B cell (primary cell): ENCODE data around the gene CAMK1D. TPM values are rescaled to one million over a fixed set of nuclear protein-coding genes. Genes with fewer than 3 reads are reported as not detected.
A peak's percentile ranks its signal among the peaks of the same experiment; 100 is the strongest.

Source experiments
- ATAC-seq: fragments of 200-7000 bp; cut with Tn5 transposase; one replicate; pipeline ENCODE4 v1.10.0; 2021; ENCODE audit warnings: low read depth, mild to moderate bottlenecking, moderate number of reproducible peaks, moderate library complexity
- CTCF ChIA-PET: fragments of 350-600 bp; sonication (Branson Sonifier 250); formaldehyde crosslinking; loops from one replicate; lab custom pipeline; 2021; ENCODE audit warnings: antibody characterized with exemption, inconsistent platforms; lab: Charles Lee
- POLR2A ChIA-PET: fragments of 350-600 bp; sonication (Branson Sonifier 250); formaldehyde crosslinking; loops from one replicate; lab custom pipeline; 2021; ENCODE audit warnings: antibody characterized with exemption; lab: Charles Lee
- DNase-seq: peaks from one replicate; pipeline ENCODE4 v3.0.0; 2013
- H2AFZ ChIP-seq: 2 replicates; pipeline ENCODE4 v1.6.1; 2012; ENCODE audit warnings: mild to moderate bottlenecking, low read depth, low read length; ENCODE audit not compliant: insufficient read depth, poor library complexity, severe bottlenecking
- H3K27ac ChIP-seq, 2 donors: 1 replicate in 1 of 2; 2 replicates in 1 of 2; pipeline ENCODE4 v1.5.1; 2012 to 2013; ENCODE audit warnings: low read length in 2 of 2, mild to moderate bottlenecking in 2 of 2, moderate library complexity in 1 of 2
- H3K27me3 ChIP-seq, 4 experiments: fragments of 200-600 bp in 1 of 4; sonication (generic) in 1 of 4; replicated peaks in 1 of 4; 1 replicate in 2 of 4; 2 replicates in 2 of 4; pipeline versions ENCODE4 v1.6.1 to v1.7.0; 2013 to 2016; ENCODE audit warnings: low read length in 3 of 4, mild to moderate bottlenecking in 2 of 4, mixed read lengths in 1 of 4, moderate library complexity in 1 of 4; ENCODE audit not compliant: insufficient read depth in 4 of 4, control insufficient read depth in 3 of 4; ENCODE audit errors: control extremely low read depth in 1 of 4
- H3K36me3 ChIP-seq, 2 experiments: replicated peaks in 1 of 2; 1 replicate in 1 of 2; 2 replicates in 1 of 2; pipeline versions ENCODE4 v1.6.1 to v1.7.1; 2013; ENCODE audit warnings: low read length in 1 of 2; ENCODE audit not compliant: insufficient read depth in 2 of 2, control insufficient read depth in 1 of 2; ENCODE audit errors: control extremely low read depth in 1 of 2, extremely low read depth in 1 of 2
- H3K4me1 ChIP-seq, 2 donors: fragments of 200-600 bp in 1 of 2; sonication (generic) in 1 of 2; 1 replicate in 1 of 2; 2 replicates in 1 of 2; pipeline versions ENCODE4 v1.5.1 to v1.6.1; 2013 to 2017; ENCODE audit warnings: low read length in 2 of 2; ENCODE audit not compliant: control insufficient read depth in 2 of 2, insufficient read depth in 2 of 2
- H3K4me2 ChIP-seq: replicated peaks from 2 replicates; pipeline ENCODE3; 2012; ENCODE audit warnings: mild to moderate bottlenecking, low read depth, low read length; ENCODE audit not compliant: poor library complexity, severe bottlenecking
- H3K4me3 ChIP-seq, 5 experiments: fragments of 200-600 bp in 1 of 5; sonication (generic) in 1 of 5; 1 replicate in 3 of 5; 2 replicates in 2 of 5; pipeline versions ENCODE4 v1.5.1 to v1.7.0; 2011 to 2016; ENCODE audit warnings: low read length in 4 of 5, mild to moderate bottlenecking in 4 of 5, low read depth in 2 of 5, control low read depth in 1 of 5, moderate library complexity in 1 of 5; ENCODE audit not compliant: insufficient read depth in 1 of 5; ENCODE audit errors: control extremely low read depth in 1 of 5, extremely low read depth in 1 of 5
- H3K79me2 ChIP-seq: fragments of 200-600 bp; sonication (generic); one replicate; pipeline ENCODE4 v1.6.0; 2016; ENCODE audit warnings: low read length; ENCODE audit not compliant: control insufficient read depth, insufficient read depth
- H3K9ac ChIP-seq: fragments of 200-600 bp; sonication (generic); 2 replicates; pipeline ENCODE4 v1.6.1; 2017; ENCODE audit warnings: mild to moderate bottlenecking, low read length, moderate library complexity
- H3K9me3 ChIP-seq, 3 donors: one replicate each; pipeline versions ENCODE4 v1.6.1 to v1.7.1; 2013; ENCODE audit warnings: low read length in 2 of 3; ENCODE audit not compliant: control insufficient read depth in 2 of 3, insufficient read depth in 1 of 3; ENCODE audit errors: control extremely low read depth in 1 of 3
- H4K20me1 ChIP-seq: 2 replicates; pipeline ENCODE4 v1.6.0; 2012; ENCODE audit warnings: mild to moderate bottlenecking, low read length; ENCODE audit not compliant: insufficient read depth, control insufficient read depth, poor library complexity, severe bottlenecking
- H3K27ac Mint-ChIP-seq: one replicate; pipeline ENCODE4 v1.8.0; 2021; ENCODE audit warnings: mixed read lengths
- H3K27me3 Mint-ChIP-seq: one replicate; pipeline ENCODE4 v1.8.0; 2021; ENCODE audit warnings: mixed read lengths
- H3K4me1 Mint-ChIP-seq: one replicate; pipeline ENCODE4 v1.8.0; 2021; ENCODE audit warnings: mixed read lengths
- H3K4me3 Mint-ChIP-seq: one replicate; pipeline ENCODE4 v1.8.0; 2021; ENCODE audit warnings: mixed read lengths
- H3K9me3 Mint-ChIP-seq: one replicate; pipeline ENCODE4 v1.8.0; 2022; ENCODE audit warnings: mixed read lengths; ENCODE audit not compliant: insufficient read depth
- EZH2 ChIP-seq: IDR thresholded peaks from 2 replicates; pipeline ENCODE4 v1.6.1; 2012; ENCODE audit warnings: borderline replicate concordance, low read depth, mild to moderate bottlenecking, moderate library complexity, low read length; ENCODE audit not compliant: insufficient read depth, poor library complexity, severe bottlenecking
- WGBS: methylation state at CpG from one replicate; pipeline ENCODE4 v1.1.5; 2013; ENCODE audit warnings: missing lambda C conversion rate; ENCODE audit not compliant: insufficient coverage; 5-methylcytosine and 5-hydroxymethylcytosine counted together
- intact Hi-C: fragments of 100-400 bp; cut with micrococcal nuclease; formaldehyde crosslinking; loops from one replicate; pipeline ENCODE4 v1.10.0; 2022
- polyA plus RNA-seq: library from polyadenylated mRNA; depleted of rRNA; stranded (reverse); fragments of >200 nt; gene quantifications from 2 replicates; pipeline ENCODE4 v1.2.3, GENCODE V29; 2012
- total RNA-seq, 2 donors: library from RNA; stranded (reverse); fragments of 120-200 nt in 1 of 2; gene quantifications; 1 replicate in 1 of 2; 2 replicates in 1 of 2; pipeline versions ENCODE4 v1.2.3 to v1.2.4, GENCODE V29; 2013 to 2022
- TF ChIP-seq, protein P1 (sequence below): fragments of 200-600 bp; IDR thresholded peaks from one replicate; pipeline ENCODE4 v1.8.0; 2022; ENCODE audit warnings: antibody characterized with exemption, mild to moderate bottlenecking

The CAMK1D gene
- total and polyA plus RNA-seq, 2 donors (not counting 1 experiment from before 2014, with no cell fraction given): 34.1 to 69.7 TPM

- Histone ChIP-seq H3K79me2 (peaks cover 8% of the 10 kb centered on the region), H3K4me3 (no peak overlapping the region), H3K4me1 (no peaks in the 10 kb centered on the region), H3K9ac (no peak overlapping the region), H4K20me1 (peaks cover 25% of the 10 kb centered on the region), H3K27ac (no peak overlapping the region), H3K27me3 (no peaks in the 10 kb centered on the region), H3K9me3 (no peaks in the 10 kb centered on the region), H3K36me3 (peaks cover 0 to 60% of the 10 kb centered on the region in 2 experiments), H3K4me2 (no peak overlapping the region), H2AFZ (no peak overlapping the region)
- no peak for ATAC-seq
- peak overlapping the region; percentile 56 for H3K27ac Mint-ChIP-seq
- ChIA-PET POLR2A (no interaction called here), CTCF (interaction anchor here (0.7 to 1.8 kb wide), 11 partner anchors 9 to 802 kb away, joined by 3 to 7 read pairs (median 3); partner anchors contain the start of gene OPTN)
- peaks cover 3% of the 10 kb centered on the region for H3K4me1 Mint-ChIP-seq
- intact Hi-C loops: no loop called here
- TF ChIP-seq, protein P1, sequence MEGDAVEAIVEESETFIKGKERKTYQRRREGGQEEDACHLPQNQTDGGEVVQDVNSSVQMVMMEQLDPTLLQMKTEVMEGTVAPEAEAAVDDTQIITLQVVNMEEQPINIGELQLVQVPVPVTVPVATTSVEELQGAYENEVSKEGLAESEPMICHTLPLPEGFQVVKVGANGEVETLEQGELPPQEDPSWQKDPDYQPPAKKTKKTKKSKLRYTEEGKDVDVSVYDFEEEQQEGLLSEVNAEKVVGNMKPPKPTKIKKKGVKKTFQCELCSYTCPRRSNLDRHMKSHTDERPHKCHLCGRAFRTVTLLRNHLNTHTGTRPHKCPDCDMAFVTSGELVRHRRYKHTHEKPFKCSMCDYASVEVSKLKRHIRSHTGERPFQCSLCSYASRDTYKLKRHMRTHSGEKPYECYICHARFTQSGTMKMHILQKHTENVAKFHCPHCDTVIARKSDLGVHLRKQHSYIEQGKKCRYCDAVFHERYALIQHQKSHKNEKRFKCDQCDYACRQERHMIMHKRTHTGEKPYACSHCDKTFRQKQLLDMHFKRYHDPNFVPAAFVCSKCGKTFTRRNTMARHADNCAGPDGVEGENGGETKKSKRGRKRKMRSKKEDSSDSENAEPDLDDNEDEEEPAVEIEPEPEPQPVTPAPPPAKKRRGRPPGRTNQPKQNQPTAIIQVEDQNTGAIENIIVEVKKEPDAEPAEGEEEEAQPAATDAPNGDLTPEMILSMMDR: peak; percentile 73
- no peak for TF ChIP-seq EZH2
- H3K9me3 Mint-ChIP-seq: no peaks in the 10 kb centered on the region
- no peaks in the 10 kb centered on the region for H3K27me3 Mint-ChIP-seq
- peak; percentile 36 for DNase-seq
- 40% methylated on average over 5 of the region's 8 CpGs for WGBS
- no peak overlapping the region for H3K4me3 Mint-ChIP-seq
These were observed 433.2 kb downstream of the CAMK1D start for GRCh38 chr10:12782537-12782936.

DNA sequence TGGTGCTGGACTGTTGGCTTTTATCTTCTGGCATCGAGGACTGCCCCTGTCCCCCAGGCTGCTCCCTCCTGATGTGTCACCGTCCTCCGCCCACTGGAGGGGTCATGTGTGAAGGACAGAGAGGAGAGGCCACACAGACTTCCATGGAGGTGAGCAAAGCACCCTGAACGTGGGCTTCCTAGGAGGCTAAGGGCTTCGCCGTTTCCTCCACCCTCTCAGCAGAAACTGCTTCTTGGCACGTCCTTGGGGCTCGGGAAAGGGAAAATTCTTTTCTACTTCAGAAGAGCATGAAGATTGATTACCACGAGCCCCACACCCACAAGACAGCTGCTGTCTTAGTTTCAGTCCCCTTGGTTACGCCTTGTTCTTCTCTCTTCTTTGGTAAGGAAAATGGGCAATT, 433.9 kb downstream of the CAMK1D start:
- Histone ChIP-seq H3K27me3 (no peaks in the 10 kb centered on the region), H3K79me2 (peaks cover 8% of the 10 kb centered on the region), H3K36me3 (peaks cover 0 to 55% of the 10 kb centered on the region in 2 experiments), H3K9ac (no peak overlapping the region), H3K4me3 (no peak overlapping the region), H3K9me3 (no peaks in the 10 kb centered on the region), H3K4me2 (no peak overlapping the region), H2AFZ (no peak overlapping the region), H3K4me1 (no peaks in the 10 kb centered on the region), H3K27ac (no peak overlapping the region), H4K20me1 (peaks cover 21% of the 10 kb centered on the region)
- Mint-ChIP-seq H3K27me3 (no peaks in the 10 kb centered on the region), H3K4me1 (peaks cover 3% of the 10 kb centered on the region), H3K9me3 (no peaks in the 10 kb centered on the region), H3K4me3 (no peak overlapping the region), H3K27ac (no peak overlapping the region)
- POLR2A ChIA-PET: no interaction called here
- 100% methylated on average over 3 of the region's 10 CpGs for WGBS
- CTCF ChIA-PET: interaction anchor here (1.1 kb wide), 1 partner anchor 26 kb away, joined by 3 read pairs; no protein-coding TSS in a partner anchor
- TF ChIP-seq EZH2: no peak
- TF ChIP-seq, protein P1: no peak
- intact Hi-C loops: no loop called here
- ATAC-seq (no peak), DNase-seq (no peak)
